SW480 (cell line): Measurements from ENCODE around the gene IFNB1.

ENCODE experiments used
- DNase-seq: peaks from one replicate; pipeline ENCODE4 v3.0.0-alpha.2; 2016; ENCODE audit warnings: low spot score

Gene IFNB1

GRCh38 chr9:21077781-21078180 is at the start of gene IFNB1:
Gene IFNB1 (minus strand): TSS chr9:21077942. CDS start chr9:21077869, 73 bp downstream.
- DNase-seq = no peak

- DNase-seq = no peak
Measured at GRCh38 chr9:21121595-21122251, 44.0 kb upstream of the IFNB1 start.

- no peak for DNase-seq
Measured at GRCh38 chr9:21121079-21121478, 43.3 kb upstream of the IFNB1 start.

DNA sequence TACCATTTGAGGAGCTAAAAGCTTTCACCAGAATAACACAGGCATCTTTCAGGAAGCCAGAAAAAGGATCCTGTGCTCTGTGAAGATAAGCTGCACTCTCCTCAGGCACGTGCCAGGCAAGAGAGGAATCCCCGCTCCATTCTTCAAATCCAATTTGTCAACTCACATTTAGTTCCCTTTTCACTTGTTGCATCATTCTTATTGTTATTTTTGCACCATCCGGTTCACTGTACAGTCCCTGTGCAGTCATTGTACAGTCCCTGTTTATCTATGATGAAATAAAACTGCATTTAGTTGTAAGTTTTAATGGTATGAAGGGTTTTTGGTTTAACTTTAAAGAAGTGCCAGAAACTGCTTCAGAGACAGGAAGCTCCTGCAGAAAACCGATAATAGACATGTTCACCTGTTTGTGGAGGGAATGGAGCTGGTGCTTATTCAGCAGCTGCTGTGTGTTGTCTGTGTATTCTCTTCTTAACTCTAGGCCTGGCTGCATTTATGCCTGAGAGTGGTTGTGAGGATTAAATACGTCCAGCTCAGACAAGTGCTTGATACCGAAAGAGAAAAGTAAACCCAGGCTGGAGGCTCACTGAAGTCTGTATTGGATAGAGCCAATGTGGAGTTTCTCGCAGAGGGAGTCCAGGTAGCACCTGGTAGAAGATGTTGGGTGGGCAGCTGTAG is 41.5 kb upstream of the IFNB1 start:
- DNase-seq = no peak

DNA sequence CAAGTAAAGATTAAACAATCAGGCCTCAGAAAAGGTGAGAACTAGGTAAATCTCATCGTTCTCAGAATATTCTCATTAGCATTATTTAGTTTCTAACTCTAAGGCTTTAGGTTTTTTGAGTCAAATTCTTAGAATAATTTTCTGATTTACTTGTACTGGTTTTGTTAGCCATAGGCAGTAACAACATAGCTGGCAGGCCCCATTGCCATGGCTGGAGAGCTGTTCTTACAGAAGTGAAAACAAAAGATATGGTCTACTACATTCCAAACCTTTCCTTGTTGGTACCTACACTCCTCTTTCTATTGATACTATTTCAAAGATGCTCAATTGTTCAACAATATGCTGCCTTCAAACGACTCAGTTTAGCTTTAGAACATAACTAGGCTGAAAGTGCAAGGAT is 36.6 kb upstream of the IFNB1 start:
- no peak for DNase-seq

GRCh38 chr9:21110708-21111576 is 33.2 kb upstream of the IFNB1 start:
- peak; percentile 64 for DNase-seq

DNA sequence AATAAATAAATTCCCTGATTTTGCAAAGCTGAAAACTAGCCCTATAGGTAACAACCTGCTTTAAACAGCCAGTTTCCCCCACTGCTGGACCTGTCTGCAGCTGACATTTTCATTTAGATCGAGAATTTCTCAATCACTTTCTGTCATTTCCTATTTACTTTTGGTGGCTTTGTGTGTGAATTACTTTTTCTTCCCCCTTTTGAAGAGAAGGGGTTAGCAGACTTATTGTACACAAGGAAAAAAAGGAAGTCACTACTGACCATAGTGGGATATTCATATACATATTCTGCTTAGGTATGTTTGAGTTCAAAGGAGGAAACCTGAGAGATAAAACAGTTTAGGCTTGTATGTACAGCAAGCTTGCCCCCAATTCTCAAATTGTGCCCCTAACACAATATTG is 27.0 kb upstream of the IFNB1 start:
- no peak for DNase-seq

DNA sequence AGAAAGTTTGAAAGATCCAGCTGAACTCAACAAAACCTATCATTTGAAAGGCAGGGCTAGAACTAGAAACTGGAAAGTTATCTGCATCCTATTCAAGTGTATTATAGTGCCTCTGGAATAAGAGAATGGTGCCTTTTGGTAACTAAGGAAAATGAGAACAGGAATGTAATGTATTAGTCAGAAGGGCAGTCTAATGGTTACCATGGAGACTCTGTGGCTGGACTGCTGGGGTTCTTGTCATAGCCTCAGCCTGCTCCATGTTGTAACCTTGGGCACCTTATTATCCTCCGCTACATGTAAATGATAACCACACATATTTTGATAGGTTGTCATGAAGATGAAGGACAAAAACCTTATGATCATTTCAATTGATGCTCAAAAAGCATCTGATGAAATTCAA is 24.6 kb upstream of the IFNB1 start:
- no peak for DNase-seq

DNA sequence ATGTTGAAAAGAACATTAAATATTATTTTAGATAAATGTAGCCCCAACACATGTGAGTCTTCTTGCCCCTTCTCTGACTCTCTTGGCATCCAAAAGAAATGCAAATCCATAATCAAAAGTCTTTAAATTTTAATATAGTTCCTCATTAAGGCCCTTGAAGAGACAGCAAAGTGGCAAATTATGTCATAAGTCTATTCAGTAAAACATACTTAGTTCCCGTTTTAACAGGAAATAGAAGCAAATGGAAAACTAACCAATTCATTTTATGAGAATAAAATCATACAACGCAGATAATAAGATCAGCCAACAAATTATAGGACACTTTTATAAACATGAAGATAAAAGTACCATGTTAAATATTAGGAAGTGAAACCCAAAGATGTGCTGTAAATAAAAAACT is 20.1 kb upstream of the IFNB1 start:
- DNase-seq = no peak

GRCh38 chr9:21096901-21097255 is 19.1 kb upstream of the IFNB1 start:
- no peak for DNase-seq

DNA sequence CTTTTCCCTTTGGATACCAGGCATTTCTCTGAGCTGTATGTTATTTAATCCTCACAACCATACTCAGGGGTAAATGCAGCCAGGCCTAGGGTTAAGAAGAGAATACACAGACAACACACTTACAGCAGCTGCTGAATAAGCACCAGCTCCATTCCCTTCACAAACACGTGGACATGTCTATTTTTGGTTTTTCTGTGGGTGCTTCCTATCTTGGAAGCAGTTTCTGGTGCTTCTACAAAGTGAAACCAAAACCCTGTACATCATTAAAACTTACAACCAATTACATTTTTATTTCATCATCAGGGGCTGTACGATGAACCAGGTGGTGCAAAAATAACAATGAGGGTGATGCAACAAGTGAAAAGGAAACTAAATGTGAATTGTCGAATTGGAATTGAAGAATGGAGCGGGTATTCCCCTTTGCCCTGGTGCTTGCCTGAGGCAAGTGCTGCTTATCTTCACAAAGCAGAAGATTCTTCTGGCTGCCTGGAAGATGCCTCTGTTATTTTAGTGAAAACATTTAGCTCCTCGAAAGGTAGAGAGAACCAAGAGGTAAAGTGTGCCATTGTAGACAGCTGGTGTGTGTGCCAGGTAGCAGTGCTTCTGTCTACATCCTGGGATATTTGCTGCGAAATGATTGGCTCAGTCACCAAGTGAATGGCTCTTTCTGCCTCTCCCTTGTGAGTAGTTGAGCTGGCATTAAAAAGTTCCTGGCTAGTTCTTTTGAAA is 18.6 kb upstream of the IFNB1 start:
- peak; percentile 58 for DNase-seq

- DNase-seq = no peak
Measured at GRCh38 chr9:21095561-21095960, 17.8 kb upstream of the IFNB1 start.

GRCh38 chr9:21086538-21086937 is 8.8 kb upstream of the IFNB1 start:
- no peak for DNase-seq

DNA sequence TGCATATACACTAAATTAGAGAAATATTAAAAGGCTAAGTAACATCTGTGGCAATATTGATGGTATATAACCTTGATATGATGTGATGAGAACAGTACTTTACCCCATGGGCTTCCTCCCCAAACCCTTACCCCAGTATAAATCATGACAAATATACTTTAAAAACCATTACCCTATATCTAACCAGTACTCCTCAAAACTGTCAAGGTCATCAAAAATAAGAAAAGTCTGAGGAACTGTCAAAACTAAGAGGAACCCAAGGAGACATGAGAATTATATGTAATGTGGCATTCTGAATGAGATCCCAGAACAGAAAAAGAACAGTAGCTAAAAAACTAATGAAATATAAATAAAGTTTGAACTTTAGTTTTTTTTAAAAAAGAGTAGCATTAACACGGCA is 7.3 kb upstream of the IFNB1 start:
- no peak for DNase-seq

- DNase-seq = no peak
Measured at GRCh38 chr9:21084242-21084850, 6.6 kb upstream of the IFNB1 start.

DNA sequence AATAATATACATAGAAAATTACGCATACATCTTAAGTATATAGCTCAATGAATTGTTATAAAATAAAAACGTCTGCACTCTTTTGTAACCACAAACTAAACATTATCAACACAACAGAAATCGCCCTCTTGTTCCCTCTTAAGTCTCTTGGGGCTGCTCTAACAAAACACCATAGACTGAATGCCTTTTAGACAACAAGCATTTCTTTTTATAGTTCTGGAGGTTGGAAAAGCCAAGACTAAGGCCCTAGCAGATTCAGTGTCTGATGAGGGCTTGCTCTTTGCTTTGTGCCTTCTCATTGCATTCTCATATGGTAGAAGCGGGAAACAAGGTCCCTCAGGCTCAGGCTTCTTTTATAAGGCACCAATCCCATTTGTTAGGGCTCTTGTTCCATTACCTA is 4.9 kb upstream of the IFNB1 start:
- no peak for DNase-seq

GRCh38 chr9:21081999-21082398 is 4.3 kb upstream of the IFNB1 start:
- DNase-seq = no peak

GRCh38 chr9:21081451-21081850 is 3.7 kb upstream of the IFNB1 start:
- DNase-seq = no peak

DNA sequence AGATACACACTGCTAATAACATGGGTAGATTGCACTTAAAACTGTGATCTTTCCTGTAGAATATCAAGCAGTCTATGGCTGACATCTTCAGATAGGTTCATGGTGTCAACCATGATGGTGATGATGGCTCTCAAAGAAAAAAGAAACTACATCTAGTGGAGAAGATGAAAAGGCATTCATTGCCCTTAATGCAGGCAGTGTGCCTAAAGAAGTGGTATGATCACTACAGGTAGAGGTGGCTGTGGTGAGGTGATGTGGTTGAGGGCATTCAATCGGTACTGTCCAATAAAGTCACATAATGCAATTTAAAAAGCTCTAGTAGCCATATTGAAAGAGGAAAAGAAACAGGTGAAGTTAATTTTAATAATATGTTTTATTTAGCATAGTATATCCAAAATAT is 3.1 kb upstream of the IFNB1 start:
- DNase-seq = no peak

DNA sequence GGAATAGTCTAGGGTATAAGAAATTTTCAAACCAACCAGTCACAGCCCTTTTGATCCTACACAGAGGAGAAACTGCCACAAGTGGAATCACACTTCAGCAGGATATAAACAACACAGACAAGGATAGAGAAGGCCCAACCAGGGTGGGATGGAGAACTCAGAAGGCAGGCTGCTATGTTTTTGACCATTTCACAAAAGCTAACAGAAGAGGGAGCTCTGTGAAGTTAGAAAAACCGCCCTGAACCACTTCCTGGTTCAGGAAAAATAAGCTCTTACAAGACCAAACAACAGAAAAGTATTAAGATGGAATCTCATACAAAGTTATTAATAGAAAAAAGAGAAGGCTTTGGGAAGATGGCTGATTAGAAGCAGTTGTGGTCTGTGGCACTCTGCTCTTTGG is 960 bp upstream of the IFNB1 start:
- no peak for DNase-seq

DNA sequence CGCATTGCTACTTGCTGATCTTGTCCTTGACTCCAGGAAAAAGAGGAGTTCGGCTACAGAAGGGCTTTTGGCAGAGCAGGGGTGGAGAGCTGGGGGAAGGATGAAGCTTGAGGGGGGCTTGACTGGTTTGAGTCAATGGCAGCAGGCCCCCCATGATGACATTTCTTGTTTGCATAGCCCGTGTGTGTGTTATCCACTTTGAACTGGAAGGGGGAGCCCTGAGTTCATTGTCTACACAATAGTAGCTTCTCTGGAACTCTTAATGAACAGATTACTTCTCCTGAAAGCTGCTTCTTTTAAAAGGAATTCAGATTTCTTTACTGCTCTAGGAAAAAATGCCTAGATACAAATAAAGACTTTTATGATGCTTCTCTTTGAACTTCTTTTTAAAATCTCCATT is 2.3 kb downstream of the IFNB1 start:
- DNase-seq = no peak

DNA sequence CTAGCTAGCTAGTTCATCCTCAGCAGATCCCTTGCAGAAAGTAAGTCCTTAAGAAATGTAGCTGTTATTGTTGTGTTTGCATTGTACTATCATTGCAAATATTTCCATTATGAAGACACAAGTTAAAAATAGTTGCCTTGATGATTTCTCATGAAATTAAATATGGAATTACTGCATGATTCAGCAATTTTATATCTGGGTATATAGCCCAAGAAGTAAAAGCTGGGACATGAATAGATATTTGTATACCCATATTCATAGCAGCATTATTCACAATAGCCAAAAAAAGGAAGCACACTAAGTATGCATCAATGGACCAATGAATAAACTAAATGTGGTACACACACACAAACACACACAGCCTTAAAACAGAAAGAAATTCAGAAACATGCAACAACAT is 6.8 kb downstream of the IFNB1 start:
- DNase-seq = no peak
